RWPE1 (cell line): ENCODE data around the gene SF1.

Source experiments
- CTCF ChIA-PET: fragments of 350-600 bp; sonication (Branson Sonifier 250); formaldehyde crosslinking; extraction: SDS; loops from one replicate; lab custom pipeline; 2021; lab: Yijun Ruan, JAX
- POLR2A ChIA-PET: fragments of 400-600 bp; formaldehyde crosslinking; extraction: SDS; loops from one replicate; lab custom pipeline; 2020; ENCODE audit warnings: antibody characterized with exemption; ENCODE audit not compliant: low non-redundant PET; lab: Yijun Ruan, JAX
- DNase-seq: peaks from one replicate; pipeline ENCODE4 v3.0.0; 2012; ENCODE audit warnings: low spot score
- H3K27ac ChIP-seq: fragments of 450-650 bp; 2 replicates; pipeline ENCODE4 v1.5.1; 2017
- CTCF ChIP-seq: fragments of 450-650 bp; conservative IDR thresholded peaks from 2 replicates; pipeline ENCODE4 v1.5.1; 2017; ENCODE audit warnings: low read depth, mild to moderate bottlenecking

SF1 gene

GRCh38 chr11:64741375-64742086 is 36.8 kb downstream of the SF1 start:
- no peak for TF ChIP-seq CTCF
- DNase-seq = no peak
- ChIA-PET POLR2A (no interaction called here), CTCF (interaction anchor here (1.0 to 3.0 kb wide), 3 partner anchors 53 to 292 kb away, joined by 6 to 15 read pairs (median 8); no protein-coding TSS in a partner anchor)
- no peak overlapping the region for H3K27ac ChIP-seq

- ChIA-PET CTCF (interaction anchor here (0.6 to 0.7 kb wide), 2 partner anchors 292 to 1000 kb away, joined by 3 to 5 read pairs; no protein-coding TSS in a partner anchor), POLR2A (no interaction called here)
- H3K27ac ChIP-seq = no peak overlapping the region
- DNase-seq = no peak
- TF ChIP-seq CTCF = no peak
These were observed 38.5 kb downstream of the SF1 start for GRCh38 chr11:64739871-64740270.

- POLR2A ChIA-PET = no interaction called here
- no peak overlapping the region for H3K27ac ChIP-seq
- no peak for TF ChIP-seq CTCF
- DNase-seq = no peak
- CTCF ChIA-PET = no interaction called here
These were observed 41.7 kb downstream of the SF1 start for GRCh38 chr11:64736654-64737053.

- CTCF ChIA-PET = interaction anchor here (0.7 kb wide), 1 partner anchor 54 kb away, joined by 4 read pairs; no protein-coding TSS in a partner anchor
These were observed 42.5 kb downstream of the SF1 start for GRCh38 chr11:64735725-64736259.

GRCh38 chr11:64734811-64735724 is 43.3 kb downstream of the SF1 start:
- TF ChIP-seq CTCF = no peak
- no peak overlapping the region for H3K27ac ChIP-seq
- DNase-seq = no peak
- ChIA-PET POLR2A (interaction anchor here (0.7 kb wide), 1 partner anchor 347 kb away, joined by 3 read pairs; no protein-coding TSS in a partner anchor), CTCF (interaction anchor here (0.5 to 0.7 kb wide), 2 partner anchors 17 to 53 kb away, joined by 4 read pairs; no protein-coding TSS in a partner anchor)

More at GRCh38 chr11:64735725-64736259, 42.5 kb downstream of the SF1 start:
- TF ChIP-seq CTCF = no peak
- no peak overlapping the region for H3K27ac ChIP-seq
- POLR2A ChIA-PET = interaction anchor here (0.7 kb wide), 1 partner anchor 348 kb away, joined by 3 read pairs; no protein-coding TSS in a partner anchor
- DNase-seq = no peak

- CTCF ChIA-PET = no interaction called here
- H3K27ac ChIP-seq = no peak overlapping the region
- no peak for DNase-seq
- POLR2A ChIA-PET = no interaction called here
- TF ChIP-seq CTCF = no peak
These were observed 46.7 kb downstream of the SF1 start for GRCh38 chr11:64731601-64732000.
